Measurements from ENCODE around the gene TPPP. TPM values are rescaled to one million over a fixed set of nuclear protein-coding genes. Genes with fewer than 3 reads are reported as not detected.

TPPP gene
- total and polyA plus RNA-seq, 2 donors (not counting 1 experiment from before 2014, with no cell fraction given), result 0.06 TPM; not detected in 1

DNA sequence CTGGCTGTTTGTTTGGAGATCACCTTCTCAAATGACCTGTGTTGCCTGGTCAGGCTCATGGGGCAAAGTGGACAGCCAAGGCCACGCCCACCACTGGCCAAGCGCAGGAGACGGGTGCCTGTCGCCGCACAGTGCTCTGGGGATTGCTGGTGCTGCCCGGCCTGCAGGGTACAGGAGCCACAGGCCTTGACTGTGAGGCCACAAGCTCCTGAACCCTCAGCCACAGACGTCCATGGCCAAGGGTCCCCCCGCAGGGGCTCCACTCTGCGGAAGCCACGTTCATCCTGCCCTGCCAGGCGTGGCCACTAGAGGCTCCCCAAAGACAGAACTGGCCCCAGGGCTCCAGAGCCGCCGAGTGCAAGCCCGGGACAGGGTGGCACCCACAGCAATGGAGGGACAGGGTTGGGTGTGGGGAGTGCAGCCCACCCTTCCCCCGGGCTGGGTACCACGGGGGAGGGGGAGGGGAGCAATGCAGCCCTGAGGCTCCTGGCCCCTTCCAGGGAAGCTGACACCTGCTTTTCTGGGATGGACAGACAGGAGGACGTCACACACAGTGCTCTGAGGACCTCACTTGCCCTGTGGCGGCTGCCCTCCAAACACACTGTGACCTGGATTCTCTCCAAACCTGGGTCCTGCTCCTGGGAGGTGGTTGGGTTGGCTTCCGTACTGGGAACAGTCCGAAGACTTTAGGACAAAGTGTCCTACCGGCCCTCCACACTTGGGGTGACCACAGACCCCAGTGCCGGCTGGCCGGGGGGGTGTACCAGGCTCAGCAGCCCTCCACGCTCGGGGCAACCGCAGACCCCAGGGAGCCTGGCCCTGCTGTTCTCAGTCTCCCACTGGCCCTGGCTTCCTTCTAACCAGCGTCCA, 21.5 kb downstream of the TPPP start:
- H3K27me3 Mint-ChIP-seq, result peaks cover 5% of the 10 kb centered on the region
- no peak overlapping the region for H3K27ac ChIP-seq (ENCODE audit: low read length in 2 of 2)
- ATAC-seq (ENCODE audit: low read depth) (peak; percentile 79), DNase-seq (peak; percentile 69)
- H3K9ac ChIP-seq (ENCODE audit: low read length), result no peak overlapping the region
- no peaks in the 10 kb centered on the region for H3K9me3 Mint-ChIP-seq (ENCODE audit: insufficient read depth)
- intact Hi-C loops (cut with micrococcal nuclease), result loop anchor here (2.0 kb wide), 1 partner anchor 231 kb away; no protein-coding TSS in a partner anchor
- no peaks in the 10 kb centered on the region for H3K36me3 ChIP-seq (replicated peaks in 1 of 2; ENCODE audit: control extremely low read depth in 1 of 2, control insufficient read depth in 1 of 2, extremely low read depth in 1 of 2, insufficient read depth in 2 of 2, low read length in 1 of 2)
- no peaks in the 10 kb centered on the region for H4K20me1 ChIP-seq (ENCODE audit: control insufficient read depth, insufficient read depth, low read length, poor library complexity, severe bottlenecking)
- no peak overlapping the region for H2AFZ ChIP-seq (ENCODE audit: insufficient read depth, low read depth, low read length, poor library complexity, severe bottlenecking)
- H3K27me3 ChIP-seq (replicated peaks in 1 of 4; ENCODE audit: control extremely low read depth in 1 of 4, control insufficient read depth in 3 of 4, insufficient read depth in 4 of 4, low read length in 3 of 4), result peaks cover 0 to 40% (median 5%) of the 10 kb centered on the region in 4 experiments
- POLR2A ChIA-PET, result no interaction called here
- H3K4me1 ChIP-seq (ENCODE audit: control insufficient read depth in 2 of 2, insufficient read depth in 2 of 2, low read length in 2 of 2), result peaks cover 22 to 23% of the 10 kb centered on the region in 2 donors
- H3K4me1 Mint-ChIP-seq, result peaks cover 12% of the 10 kb centered on the region
- peak overlapping the region; percentile 39 for H3K4me2 ChIP-seq (replicated peaks; ENCODE audit: low read depth, low read length, poor library complexity, severe bottlenecking)
- peaks cover 0 to 12% (median 0%) of the 10 kb centered on the region in 3 donors for H3K9me3 ChIP-seq (ENCODE audit: control extremely low read depth in 1 of 3, control insufficient read depth in 2 of 3, insufficient read depth in 1 of 3, low read length in 2 of 3)
- no peak overlapping the region for H3K27ac Mint-ChIP-seq
- CTCF ChIA-PET, result interaction anchor here (1.5 to 5.3 kb wide), 2 partner anchors 231 to 234 kb away, joined by 6 to 63 read pairs; no protein-coding TSS in a partner anchor
- H3K4me3 ChIP-seq (ENCODE audit: control extremely low read depth in 1 of 5, extremely low read depth in 1 of 5, insufficient read depth in 1 of 5, low read depth in 2 of 5, low read length in 4 of 5), result no peak overlapping the region
- 41% methylated on average over 25 of the region's 27 CpGs for WGBS (ENCODE audit: insufficient coverage)
- H3K4me3 Mint-ChIP-seq, result no peak overlapping the region
- H3K79me2 ChIP-seq (ENCODE audit: control insufficient read depth, insufficient read depth, low read length), result no peaks in the 10 kb centered on the region
- TF ChIP-seq EZH2 (IDR thresholded peaks at IDR 0.05; ENCODE audit: borderline replicate concordance, insufficient read depth, low read depth, low read length, poor library complexity, severe bottlenecking), result no peak
- TF ChIP-seq, protein P1, sequence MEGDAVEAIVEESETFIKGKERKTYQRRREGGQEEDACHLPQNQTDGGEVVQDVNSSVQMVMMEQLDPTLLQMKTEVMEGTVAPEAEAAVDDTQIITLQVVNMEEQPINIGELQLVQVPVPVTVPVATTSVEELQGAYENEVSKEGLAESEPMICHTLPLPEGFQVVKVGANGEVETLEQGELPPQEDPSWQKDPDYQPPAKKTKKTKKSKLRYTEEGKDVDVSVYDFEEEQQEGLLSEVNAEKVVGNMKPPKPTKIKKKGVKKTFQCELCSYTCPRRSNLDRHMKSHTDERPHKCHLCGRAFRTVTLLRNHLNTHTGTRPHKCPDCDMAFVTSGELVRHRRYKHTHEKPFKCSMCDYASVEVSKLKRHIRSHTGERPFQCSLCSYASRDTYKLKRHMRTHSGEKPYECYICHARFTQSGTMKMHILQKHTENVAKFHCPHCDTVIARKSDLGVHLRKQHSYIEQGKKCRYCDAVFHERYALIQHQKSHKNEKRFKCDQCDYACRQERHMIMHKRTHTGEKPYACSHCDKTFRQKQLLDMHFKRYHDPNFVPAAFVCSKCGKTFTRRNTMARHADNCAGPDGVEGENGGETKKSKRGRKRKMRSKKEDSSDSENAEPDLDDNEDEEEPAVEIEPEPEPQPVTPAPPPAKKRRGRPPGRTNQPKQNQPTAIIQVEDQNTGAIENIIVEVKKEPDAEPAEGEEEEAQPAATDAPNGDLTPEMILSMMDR (IDR thresholded peaks at IDR 0.05), result peak; percentile 82

Measured in B cell (primary cell).